ENCODE data around the gene FRK. TPM values are rescaled to one million over a fixed set of nuclear protein-coding genes. Genes with fewer than 3 reads are reported as not detected.

The FRK gene
- polyA plus RNA-seq, 4 donors, result 2.9 to 11.2 (median 5.8) TPM

- H3K27me3 ChIP-seq (ENCODE audit: control insufficient read depth in 3 of 3, insufficient read depth in 3 of 3, low read length in 3 of 3), result no peaks in the 10 kb centered on the region
- WGBS, 3 donors, result 82 to 89% (median 84%) methylated on average over 4 of the region's 4 CpGs
- no peak for FAIRE-seq
These were observed 55.6 kb downstream of the FRK start for GRCh38 chr6:116004841-116005815.

DNA sequence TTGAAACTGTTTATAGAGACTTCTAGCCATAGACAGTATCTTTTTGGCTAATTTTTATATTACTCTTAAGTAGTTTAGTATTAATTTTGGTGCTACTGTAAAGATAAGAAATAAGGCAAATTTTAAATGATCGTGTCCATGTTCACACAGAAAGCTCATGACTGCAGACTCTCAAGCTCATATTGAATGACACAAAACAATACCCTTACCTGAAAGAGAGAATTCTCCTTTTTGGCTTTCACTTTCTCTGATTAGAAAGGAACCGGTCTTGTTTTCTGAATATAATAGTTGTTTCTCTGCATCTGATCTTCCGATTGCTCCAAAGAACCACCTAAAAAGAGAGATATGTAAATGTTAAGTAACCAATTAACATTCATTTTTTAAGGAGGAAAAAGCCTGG is 57.0 kb downstream of the FRK start:
- Histone ChIP-seq H3K27me3 (ENCODE audit: control insufficient read depth in 3 of 3, insufficient read depth in 3 of 3, low read length in 3 of 3) (no peaks in the 10 kb centered on the region), H3K27ac (ENCODE audit: low read depth in 1 of 3, low read length in 2 of 3) (no peak overlapping the region), H3K9me3 (ENCODE audit: control insufficient read depth in 2 of 2, insufficient read depth in 1 of 2, low read depth in 1 of 2, low read length in 1 of 2) (no peaks in the 10 kb centered on the region), H3K4me3 (ENCODE audit: low read depth in 1 of 3, low read length in 3 of 3) (no peak overlapping the region), H3K36me3 (ENCODE audit: control insufficient read depth in 3 of 3, insufficient read depth in 2 of 3, low read depth in 1 of 3, low read length in 3 of 3) (peaks cover 0 to 18% (median 4%) of the 10 kb centered on the region in 3 donors), H3K4me1 (ENCODE audit: control insufficient read depth in 3 of 3, insufficient read depth in 2 of 3, low read depth in 1 of 3, low read length in 2 of 3) (no peaks in the 10 kb centered on the region)
- FAIRE-seq (no peak), DNase-seq (no peak)
- 56 to 84% (median 70%) methylated on average over 3 of the region's 3 CpGs for WGBS, 3 donors

More at GRCh38 chr6:116004841-116005815, 55.6 kb downstream of the FRK start:
- H3K4me1 ChIP-seq (ENCODE audit: control insufficient read depth in 3 of 3, insufficient read depth in 2 of 3, low read depth in 1 of 3, low read length in 2 of 3), result no peaks in the 10 kb centered on the region
- no peaks in the 10 kb centered on the region for H3K9me3 ChIP-seq (ENCODE audit: control insufficient read depth in 2 of 2, insufficient read depth in 1 of 2, low read depth in 1 of 2, low read length in 1 of 2)
- peaks cover 0 to 18% (median 4%) of the 10 kb centered on the region in 3 donors for H3K36me3 ChIP-seq (ENCODE audit: control insufficient read depth in 3 of 3, insufficient read depth in 2 of 3, low read depth in 1 of 3, low read length in 3 of 3)
- H3K27ac ChIP-seq (ENCODE audit: low read depth in 1 of 3, low read length in 2 of 3), result no peak overlapping the region
- no peak for DNase-seq
- no peak overlapping the region for H3K4me3 ChIP-seq (ENCODE audit: low read depth in 1 of 3, low read length in 3 of 3)

DNA sequence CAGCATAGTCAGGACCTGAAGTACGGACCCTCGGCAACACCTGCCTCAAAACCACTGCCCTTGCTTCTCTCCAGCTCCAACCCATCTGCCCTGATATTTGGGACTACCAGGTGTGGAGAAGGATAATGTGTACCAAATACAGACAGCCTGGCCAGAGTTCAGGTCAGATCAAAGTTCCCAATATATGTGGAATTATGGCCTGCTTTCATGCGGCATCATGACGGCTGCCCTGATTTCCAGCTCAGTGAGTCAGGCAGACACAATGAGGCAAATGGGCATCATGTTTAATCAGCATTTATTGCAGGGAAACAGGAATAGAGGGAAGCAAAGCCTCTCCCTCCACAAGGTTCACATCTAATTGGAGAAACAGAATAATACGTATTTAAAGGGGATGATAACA is 57.9 kb downstream of the FRK start:
- DNase-seq (peak in 1 of 2 donors; percentile 45), FAIRE-seq (no peak)
- Histone ChIP-seq H3K4me3 (ENCODE audit: low read depth in 1 of 3, low read length in 3 of 3) (no peak overlapping the region), H3K27me3 (ENCODE audit: control insufficient read depth in 3 of 3, insufficient read depth in 3 of 3, low read length in 3 of 3) (no peaks in the 10 kb centered on the region), H3K9me3 (ENCODE audit: control insufficient read depth in 2 of 2, insufficient read depth in 1 of 2, low read depth in 1 of 2, low read length in 1 of 2) (no peaks in the 10 kb centered on the region), H3K27ac (ENCODE audit: low read depth in 1 of 3, low read length in 2 of 3) (no peak overlapping the region), H3K36me3 (ENCODE audit: control insufficient read depth in 3 of 3, insufficient read depth in 2 of 3, low read depth in 1 of 3, low read length in 3 of 3) (peaks cover 0 to 18% (median 4%) of the 10 kb centered on the region in 3 donors), H3K4me1 (ENCODE audit: control insufficient read depth in 3 of 3, insufficient read depth in 2 of 3, low read depth in 1 of 3, low read length in 2 of 3) (peaks cover 0 to 3% (median under 1%) of the 10 kb centered on the region in 3 donors)
- 80 to 94% (median 85%) methylated on average over 5 of the region's 5 CpGs for WGBS, 3 donors

DNA sequence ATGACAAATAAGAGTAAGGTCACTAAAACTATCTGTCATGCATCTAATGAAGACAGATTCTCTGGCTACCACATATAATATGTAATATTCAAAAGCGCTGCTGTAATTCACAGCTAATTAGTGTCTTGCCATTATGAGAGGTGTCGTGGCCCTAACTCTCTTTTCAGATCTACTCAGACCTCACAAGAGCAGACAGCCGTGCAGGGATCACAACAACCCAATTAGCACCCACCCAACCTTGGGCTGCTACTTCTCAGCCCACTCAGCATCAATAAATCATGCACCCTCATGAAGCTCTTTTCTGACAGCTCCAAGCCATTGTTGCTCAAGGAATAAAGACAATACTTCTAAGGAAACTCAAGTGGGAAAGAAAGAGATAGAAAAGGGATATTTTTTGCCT is 61.5 kb downstream of the FRK start:
- DNase-seq, result no peak
- H3K27ac ChIP-seq (ENCODE audit: low read depth in 1 of 3, low read length in 2 of 3), result no peak overlapping the region
- FAIRE-seq, result no peak
- no peaks in the 10 kb centered on the region for H3K27me3 ChIP-seq (ENCODE audit: control insufficient read depth in 3 of 3, insufficient read depth in 3 of 3, low read length in 3 of 3)
- no peaks in the 10 kb centered on the region for H3K9me3 ChIP-seq (ENCODE audit: control insufficient read depth in 2 of 2, insufficient read depth in 1 of 2, low read depth in 1 of 2, low read length in 1 of 2)
- peaks cover 0 to 18% (median 4%) of the 10 kb centered on the region in 3 donors for H3K36me3 ChIP-seq (ENCODE audit: control insufficient read depth in 3 of 3, insufficient read depth in 2 of 3, low read depth in 1 of 3, low read length in 3 of 3)
- no peak overlapping the region for H3K4me3 ChIP-seq (ENCODE audit: low read depth in 1 of 3, low read length in 3 of 3)
- WGBS, 3 donors, result 78 to 94% (median 90%) methylated on average over 3 of the region's 3 CpGs
- H3K4me1 ChIP-seq (ENCODE audit: control insufficient read depth in 3 of 3, insufficient read depth in 2 of 3, low read depth in 1 of 3, low read length in 2 of 3), result peaks cover 0 to 9% (median 3%) of the 10 kb centered on the region in 3 donors

DNA sequence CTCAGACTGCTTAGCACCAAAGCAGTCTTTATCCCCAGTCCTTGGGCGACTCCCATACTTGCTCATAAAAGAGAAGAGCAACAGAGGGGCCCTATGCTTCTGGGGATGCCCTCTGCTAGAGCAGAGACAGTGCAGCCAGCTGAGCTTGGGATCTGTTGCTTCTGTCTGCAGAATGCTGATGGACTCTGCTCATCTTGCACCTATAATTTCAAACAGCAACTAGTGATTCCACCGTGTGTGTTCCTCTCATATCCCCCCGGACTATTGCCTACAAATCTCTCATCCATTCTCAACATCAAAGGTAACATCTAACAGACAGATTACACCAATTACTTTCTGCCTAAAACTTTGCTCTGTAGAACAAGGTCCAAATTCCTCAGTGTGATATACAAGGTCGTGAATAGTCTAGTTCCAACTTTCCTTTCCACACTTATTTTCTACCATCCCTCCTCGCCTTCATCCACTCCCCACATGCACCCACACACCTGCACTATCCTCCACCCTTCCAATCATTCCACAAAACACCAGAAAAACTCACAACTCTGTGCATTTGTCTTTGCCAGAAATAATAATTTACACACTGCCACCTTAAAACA is 62.6 kb downstream of the FRK start:
- no peak overlapping the region for H3K4me3 ChIP-seq (ENCODE audit: low read depth in 1 of 3, low read length in 3 of 3)
- no peak for FAIRE-seq
- H3K36me3 ChIP-seq (ENCODE audit: control insufficient read depth in 3 of 3, insufficient read depth in 2 of 3, low read depth in 1 of 3, low read length in 3 of 3), result peaks cover 0 to 16% (median 4%) of the 10 kb centered on the region in 3 donors
- no peaks in the 10 kb centered on the region for H3K27me3 ChIP-seq (ENCODE audit: control insufficient read depth in 3 of 3, insufficient read depth in 3 of 3, low read length in 3 of 3)
- no peaks in the 10 kb centered on the region for H3K9me3 ChIP-seq (ENCODE audit: control insufficient read depth in 2 of 2, insufficient read depth in 1 of 2, low read depth in 1 of 2, low read length in 1 of 2)
- H3K4me1 ChIP-seq (ENCODE audit: control insufficient read depth in 3 of 3, insufficient read depth in 2 of 3, low read depth in 1 of 3, low read length in 2 of 3), result peaks cover 0 to 9% (median 3%) of the 10 kb centered on the region in 3 donors
- no peak overlapping the region for H3K27ac ChIP-seq (ENCODE audit: low read depth in 1 of 3, low read length in 2 of 3)
- DNase-seq, result peak; percentile 21 to 36
- 38 to 74% (median 47%) methylated on average over 5 of the region's 5 CpGs for WGBS, 3 donors

DNA sequence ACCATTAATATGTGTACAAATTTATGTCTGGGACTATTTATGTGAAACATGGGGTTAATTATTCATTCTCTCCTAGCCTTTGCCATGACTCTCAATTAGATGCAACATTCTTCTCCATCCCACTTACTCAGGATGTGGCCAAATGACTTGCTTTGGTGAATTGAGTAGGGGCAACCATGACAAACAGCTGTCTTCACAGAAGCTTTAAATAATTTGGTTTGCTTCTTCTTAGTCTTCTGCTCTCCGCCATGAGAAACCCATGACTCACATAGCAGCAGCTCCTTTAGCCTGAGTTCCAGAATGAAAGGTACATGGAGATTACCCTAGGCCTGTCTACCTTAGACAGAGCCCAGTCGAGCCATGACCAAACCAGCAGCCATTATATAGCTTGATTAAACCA is 74.7 kb downstream of the FRK start:
- WGBS, 3 donors, result 84 to 93% (median 91%) methylated on average over 2 of the region's 2 CpGs
- no peaks in the 10 kb centered on the region for H3K9me3 ChIP-seq (ENCODE audit: control insufficient read depth in 2 of 2, insufficient read depth in 1 of 2, low read depth in 1 of 2, low read length in 1 of 2)
- no peak overlapping the region for H3K4me3 ChIP-seq (ENCODE audit: low read depth in 1 of 3, low read length in 3 of 3)
- FAIRE-seq (no peak), DNase-seq (no peak)
- H3K27me3 ChIP-seq (ENCODE audit: control insufficient read depth in 3 of 3, insufficient read depth in 3 of 3, low read length in 3 of 3), result no peaks in the 10 kb centered on the region
- H3K27ac ChIP-seq (ENCODE audit: low read depth in 1 of 3, low read length in 2 of 3), result no peak overlapping the region
- H3K36me3 ChIP-seq (ENCODE audit: control insufficient read depth in 3 of 3, insufficient read depth in 2 of 3, low read depth in 1 of 3, low read length in 3 of 3), result no peaks in the 10 kb centered on the region
- H3K4me1 ChIP-seq (ENCODE audit: control insufficient read depth in 3 of 3, insufficient read depth in 2 of 3, low read depth in 1 of 3, low read length in 2 of 3), result peaks cover 0 to 13% (median 3%) of the 10 kb centered on the region in 3 donors

GRCh38 chr6:115984809-115985208 is 75.9 kb downstream of the FRK start:
- no peak for DNase-seq
- no peak overlapping the region for H3K4me3 ChIP-seq (ENCODE audit: low read depth in 1 of 3, low read length in 3 of 3)
- peaks cover 0 to 13% (median 3%) of the 10 kb centered on the region in 3 donors for H3K4me1 ChIP-seq (ENCODE audit: control insufficient read depth in 3 of 3, insufficient read depth in 2 of 3, low read depth in 1 of 3, low read length in 2 of 3)
- no peak for FAIRE-seq
- no peaks in the 10 kb centered on the region for H3K9me3 ChIP-seq (ENCODE audit: control insufficient read depth in 2 of 2, insufficient read depth in 1 of 2, low read depth in 1 of 2, low read length in 1 of 2)
- no peak overlapping the region for H3K27ac ChIP-seq (ENCODE audit: low read depth in 1 of 3, low read length in 2 of 3)
- 81 to 96% (median 93%) methylated on average over 2 of the region's 2 CpGs for WGBS, 3 donors
- no peaks in the 10 kb centered on the region for H3K27me3 ChIP-seq (ENCODE audit: control insufficient read depth in 3 of 3, insufficient read depth in 3 of 3, low read length in 3 of 3)
- H3K36me3 ChIP-seq (ENCODE audit: control insufficient read depth in 3 of 3, insufficient read depth in 2 of 3, low read depth in 1 of 3, low read length in 3 of 3), result no peaks in the 10 kb centered on the region

GRCh38 chr6:115983998-115984397 is 76.7 kb downstream of the FRK start:
- no peaks in the 10 kb centered on the region for H3K9me3 ChIP-seq (ENCODE audit: control insufficient read depth in 2 of 2, insufficient read depth in 1 of 2, low read depth in 1 of 2, low read length in 1 of 2)
- no peak overlapping the region for H3K4me3 ChIP-seq (ENCODE audit: low read depth in 1 of 3, low read length in 3 of 3)
- no peaks in the 10 kb centered on the region for H3K36me3 ChIP-seq (ENCODE audit: control insufficient read depth in 3 of 3, insufficient read depth in 2 of 3, low read depth in 1 of 3, low read length in 3 of 3)
- DNase-seq (peak in 1 of 2 donors; percentile 52), FAIRE-seq (no peak)
- no peaks in the 10 kb centered on the region for H3K27me3 ChIP-seq (ENCODE audit: control insufficient read depth in 3 of 3, insufficient read depth in 3 of 3, low read length in 3 of 3)
- no peak overlapping the region for H3K27ac ChIP-seq (ENCODE audit: low read depth in 1 of 3, low read length in 2 of 3)
- 60 to 79% (median 71%) methylated on average over 4 of the region's 4 CpGs for WGBS, 3 donors
- H3K4me1 ChIP-seq (ENCODE audit: control insufficient read depth in 3 of 3, insufficient read depth in 2 of 3, low read depth in 1 of 3, low read length in 2 of 3), result peaks cover 0 to 13% (median 3%) of the 10 kb centered on the region in 3 donors
